ENCODE data around the gene TMPRSS9. TPM values are rescaled to one million over a fixed set of nuclear protein-coding genes. Genes with fewer than 3 reads are reported as not detected.

The TMPRSS9 gene
- total RNA-seq, 1 experiment from 2014 or later = 0.23 TPM

- Histone ChIP-seq H3K4me3 (ENCODE audit: low read depth in 2 of 2, low read length in 2 of 2) (no peak overlapping the region), H3K27me3 (ENCODE audit: control insufficient read depth, insufficient read depth, low read length) (no peaks in the 10 kb centered on the region), H3K36me3 (ENCODE audit: control insufficient read depth, insufficient read depth, low read length) (no peaks in the 10 kb centered on the region), H3K4me1 (ENCODE audit: control insufficient read depth, insufficient read depth, low read length) (no peaks in the 10 kb centered on the region), H3K27ac (ENCODE audit: low read length) (no peak overlapping the region), H3K9me3 (ENCODE audit: control insufficient read depth, insufficient read depth, low read depth, low read length) (no peaks in the 10 kb centered on the region)
- intact Hi-C loops (cut with micrococcal nuclease; ENCODE audit: unreplicated experiment) (no loop called here), in situ Hi-C loops (cut with HindIII; ENCODE audit: low pct_unique_long_range_greater_than_20kb, low sequenced_read_pairs) (no loop called here)
- DNase-seq (ENCODE audit: low read depth, low spot score) (no peak), ATAC-seq (no peak)
- ChIA-PET POLR2A (no interaction called here), CTCF (no interaction called here)
- BruUV-seq (replicated peaks) = no TSS peak
- no peak for TF ChIP-seq POLR2AphosphoS5 (IDR thresholded peaks at IDR 0.05; ENCODE audit: low read depth, low read length)
- no peak for TF ChIP-seq CTCF (IDR thresholded peaks at IDR 0.05)
- no peak for TF ChIP-seq REST (IDR thresholded peaks at IDR 0.05; ENCODE audit: insufficient read depth in 1 of 2, low read depth in 2 of 2, low read length in 1 of 2)
- no peak for TF ChIP-seq SIN3A (IDR thresholded peaks at IDR 0.05; ENCODE audit: borderline replicate concordance, insufficient read depth, low read depth, low read length)
- no peak for TF ChIP-seq TCF7L2 (IDR thresholded peaks at IDR 0.05; ENCODE audit: low read depth, low read length)
Observed at GRCh38 chr19:2433854-2434253, 73.8 kb downstream of the TMPRSS9 start.

GRCh38 chr19:2434267-2434666 lies 74.2 kb downstream of the TMPRSS9 start:
- Histone ChIP-seq H3K27me3 (ENCODE audit: control insufficient read depth, insufficient read depth, low read length) (no peaks in the 10 kb centered on the region), H3K4me3 (ENCODE audit: low read depth in 2 of 2, low read length in 2 of 2) (no peak overlapping the region), H3K36me3 (ENCODE audit: control insufficient read depth, insufficient read depth, low read length) (no peaks in the 10 kb centered on the region; the same call in 1 of the 2 replicates), H3K9me3 (ENCODE audit: control insufficient read depth, insufficient read depth, low read depth, low read length) (no peaks in the 10 kb centered on the region), H3K4me1 (ENCODE audit: control insufficient read depth, insufficient read depth, low read length) (no peaks in the 10 kb centered on the region), H3K27ac (ENCODE audit: low read length) (no peak overlapping the region)
- TF ChIP-seq CTCF (IDR thresholded peaks at IDR 0.05) (no peak), REST (IDR thresholded peaks at IDR 0.05; ENCODE audit: insufficient read depth in 1 of 2, low read depth in 2 of 2, low read length in 1 of 2) (no peak), TCF7L2 (IDR thresholded peaks at IDR 0.05; ENCODE audit: low read depth, low read length) (no peak), SIN3A (IDR thresholded peaks at IDR 0.05; ENCODE audit: borderline replicate concordance, insufficient read depth, low read depth, low read length) (no peak), POLR2AphosphoS5 (IDR thresholded peaks at IDR 0.05; ENCODE audit: low read depth, low read length) (no peak)
- POLR2A ChIA-PET = interaction anchor here (0.6 kb wide), 1 partner anchor 17 kb away, joined by 4 read pairs; no protein-coding TSS in a partner anchor
- ATAC-seq (no peak), DNase-seq (ENCODE audit: low read depth, low spot score) (no peak)
- intact Hi-C loops (cut with micrococcal nuclease; ENCODE audit: unreplicated experiment) (no loop called here), in situ Hi-C loops (cut with HindIII; ENCODE audit: low pct_unique_long_range_greater_than_20kb, low sequenced_read_pairs) (no loop called here)
- TSS peak; percentile 77 for BruUV-seq (replicated peaks)
- CTCF ChIA-PET = no interaction called here
